GM19468 (cell line): ENCODE data around the gene RBM15B.
"Not testable (repeated sequence)": the region's sequence is repeated elsewhere in the genome, so short reads cannot be mapped to it uniquely, and the experiment has no call there.

Experiments
- ATAC-seq: cut with Tn5 transposase; IDR thresholded peaks from one replicate; pipeline ENCODE4 v1.9.1; 2021; ENCODE audit warnings: mild to moderate bottlenecking, moderate library complexity, moderate number of reproducible peaks; ENCODE audit not compliant: unreplicated experiment; ENCODE audit errors: extremely low read depth

The RBM15B gene

GRCh38 chr3:51375571-51375970, 15.5 kb upstream of the RBM15B start:
- no peak for ATAC-seq

GRCh38 chr3:51378065-51378464, 13.0 kb upstream of the RBM15B start:
- no peak for ATAC-seq

- no peak for ATAC-seq
These were observed 12.4 kb upstream of the RBM15B start for GRCh38 chr3:51378726-51379125.

GRCh38 chr3:51379301-51379700, 11.8 kb upstream of the RBM15B start:
- no peak for ATAC-seq

DNA sequence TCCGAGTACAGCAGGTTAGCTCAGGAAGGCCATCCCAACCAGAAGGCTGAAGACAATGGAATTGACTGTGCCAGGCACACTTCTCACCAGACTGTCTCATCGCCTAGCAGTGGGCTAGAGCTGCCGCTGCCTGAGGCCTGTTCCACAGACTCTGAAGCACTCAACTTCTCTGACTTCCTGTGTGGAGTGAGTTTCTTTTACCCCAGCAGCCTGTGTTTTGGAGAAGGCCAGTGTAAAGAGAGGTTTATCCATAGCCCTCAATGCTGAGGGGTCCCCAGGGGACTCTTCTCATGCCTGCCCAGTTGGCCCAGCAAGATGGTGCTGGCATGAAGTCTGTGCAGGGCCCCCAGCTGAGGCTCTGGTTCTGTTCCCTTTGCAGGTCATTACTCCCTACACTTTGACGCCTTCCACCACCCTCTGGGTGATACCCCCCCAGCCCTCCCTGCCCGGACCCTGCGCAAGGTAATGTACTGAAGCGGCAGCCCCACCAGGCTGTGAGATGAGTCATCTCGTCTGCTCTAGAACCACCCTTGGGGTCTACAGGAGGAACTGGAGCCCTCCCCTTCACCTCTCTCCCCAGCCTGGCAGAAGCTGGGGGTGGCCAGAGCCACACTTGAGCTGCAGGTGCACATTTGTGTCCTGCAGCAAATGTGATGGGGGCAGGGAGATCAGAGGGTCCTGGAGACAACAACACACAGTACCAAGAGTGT, 11.2 kb upstream of the RBM15B start:
- no peak for ATAC-seq

DNA sequence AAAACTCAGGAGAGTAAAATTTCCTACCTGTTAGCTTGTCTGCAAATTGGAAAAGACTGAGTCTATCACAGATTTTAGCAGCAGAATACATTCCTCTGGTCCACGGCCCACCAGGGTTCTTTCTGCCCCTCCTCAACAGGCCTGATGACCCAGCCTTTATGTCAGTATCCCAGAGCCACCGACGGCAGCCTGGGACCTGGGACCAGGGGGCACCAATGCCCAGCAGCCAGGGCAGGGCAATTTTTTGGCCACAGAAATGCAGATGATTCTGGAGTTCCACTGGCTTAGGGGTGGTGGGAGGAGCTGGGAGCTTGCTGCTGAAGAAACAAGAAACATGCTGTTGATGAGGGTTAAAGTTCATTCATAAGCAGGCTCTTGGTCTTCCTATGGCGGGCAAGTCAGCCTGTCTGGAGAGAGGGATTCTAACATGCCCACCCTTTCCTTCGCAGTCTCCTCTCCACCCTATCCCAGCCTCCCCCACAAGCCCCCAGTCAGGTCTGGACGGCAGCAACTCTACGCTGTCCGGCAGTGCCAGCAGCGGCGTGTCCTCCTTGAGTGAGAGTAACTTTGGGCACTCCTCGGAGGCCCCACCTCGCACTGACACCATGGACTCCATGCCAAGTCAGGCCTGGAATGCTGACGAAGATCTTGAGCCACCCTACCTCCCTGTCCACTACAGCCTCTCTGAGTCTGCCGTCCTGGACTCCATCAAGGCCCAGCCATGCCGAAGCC, 10.3 kb upstream of the RBM15B start:
- no peak for ATAC-seq

GRCh38 chr3:51381333-51381705, 9.8 kb upstream of the RBM15B start:
- ATAC-seq = no peak

GRCh38 chr3:51382076-51382745, 8.9 kb upstream of the RBM15B start:
- ATAC-seq = no peak

GRCh38 chr3:51382947-51383578, 8.0 kb upstream of the RBM15B start:
- ATAC-seq = no peak

- ATAC-seq = no peak
These were observed 6.9 kb upstream of the RBM15B start for GRCh38 chr3:51384055-51384725.

- ATAC-seq = peak; percentile 89
These were observed 6.2 kb upstream of the RBM15B start, which contains the start of gene MANF for GRCh38 chr3:51384726-51385473. TSS of gene MANF (plus strand) at chr3:51385291. CDS start at chr3:51385343, 52 bp downstream.

- no peak for ATAC-seq
These were observed 5.4 kb upstream of the RBM15B start for GRCh38 chr3:51385621-51386091.

GRCh38 chr3:51386159-51386851, 4.8 kb upstream of the RBM15B start:
- ATAC-seq = no peak

DNA sequence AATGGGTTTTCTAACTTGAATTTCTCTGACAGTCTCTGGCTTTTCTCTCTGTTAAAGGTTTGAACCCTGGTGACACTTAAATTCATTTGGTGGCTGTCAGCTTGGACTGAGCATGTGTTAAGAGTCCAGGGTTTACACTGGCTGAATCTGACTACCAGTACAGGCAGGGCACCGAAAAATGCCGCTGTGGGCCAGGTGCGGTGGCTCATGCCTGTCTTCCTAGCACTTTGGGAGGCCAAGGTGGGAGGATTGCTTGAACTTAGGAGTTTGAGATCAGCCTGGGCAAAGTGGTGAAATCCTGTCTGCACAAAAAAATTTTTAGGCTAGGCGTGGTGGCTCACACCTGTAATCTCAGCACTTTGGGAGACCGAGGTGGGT, 4.2 kb upstream of the RBM15B start:
- ATAC-seq = no peak

DNA sequence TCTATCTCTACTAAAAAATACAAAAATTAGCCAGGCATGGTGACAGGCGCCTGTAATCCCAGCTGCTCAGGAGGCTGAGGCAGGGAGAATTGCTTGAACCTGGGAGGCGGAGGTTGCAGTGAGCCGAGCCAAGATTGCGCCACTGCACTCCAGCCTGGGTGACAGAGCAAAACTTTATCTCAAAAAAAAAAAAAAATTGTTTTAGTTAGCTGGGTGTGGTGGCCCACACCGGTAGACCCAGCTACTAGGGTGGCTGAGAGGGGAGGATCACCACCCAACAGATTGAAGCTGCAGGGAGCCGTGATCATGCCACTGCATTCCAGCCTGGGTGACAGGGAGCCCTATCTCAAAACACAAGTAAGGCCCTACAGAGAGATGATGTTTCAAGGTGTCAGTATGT, 3.8 kb upstream of the RBM15B start:
- not testable (repeated sequence) for ATAC-seq

- no peak for ATAC-seq
These were observed 2.6 kb upstream of the RBM15B start for GRCh38 chr3:51388286-51389029.

- ATAC-seq = no peak
These were observed 1.5 kb upstream of the RBM15B start for GRCh38 chr3:51389423-51390183.
